Neutrophil (primary cell): ENCODE data around the gene CNST.
"Not testable (repeated sequence)": the region's sequence is repeated elsewhere in the genome, so short reads cannot be mapped to it uniquely, and the experiment has no call there.

Experiments used
- H3K27ac ChIP-seq: fragments of 200-600 bp; sonication (generic); 2 replicates; pipeline ENCODE4 v1.5.1; 2016; ENCODE audit warnings: mild to moderate bottlenecking, moderate library complexity
- H3K27me3 ChIP-seq: fragments of 200-600 bp; sonication (generic); 2 replicates; pipeline ENCODE4 v1.6.0; 2016; ENCODE audit warnings: mild to moderate bottlenecking
- H3K36me3 ChIP-seq: fragments of 200-600 bp; sonication (generic); 2 replicates; pipeline ENCODE4 v1.5.1; 2017
- H3K4me1 ChIP-seq, 2 experiments: fragments of 200-600 bp in 1 of 2; sonication (generic) in 1 of 2; 1 replicate in 1 of 2; 2 replicates in 1 of 2; pipeline versions ENCODE4 v1.5.1 to v1.6.1; 2013 to 2016; ENCODE audit warnings: low read depth in 1 of 2, low read length in 1 of 2, mild to moderate bottlenecking in 1 of 2, moderate library complexity in 1 of 2; ENCODE audit not compliant: control insufficient read depth in 1 of 2, insufficient read depth in 1 of 2
- H3K4me3 ChIP-seq, 2 experiments: fragments of 200-600 bp in 1 of 2; sonication (generic) in 1 of 2; 1 replicate in 1 of 2; 2 replicates in 1 of 2; pipeline ENCODE4 v1.5.1; 2013 to 2016; ENCODE audit warnings: low read depth in 1 of 2, low read length in 1 of 2, mild to moderate bottlenecking in 1 of 2, moderate library complexity in 1 of 2
- H3K9me3 ChIP-seq: fragments of 200-600 bp; sonication (generic); 2 replicates; pipeline ENCODE4 v1.5.1; 2016
- CTCF ChIP-seq: fragments of 200-600 bp; sonication (generic); IDR thresholded peaks from 2 replicates; pipeline ENCODE4 v1.5.1; 2016; ENCODE audit warnings: antibody characterized with exemption

CNST gene

DNA sequence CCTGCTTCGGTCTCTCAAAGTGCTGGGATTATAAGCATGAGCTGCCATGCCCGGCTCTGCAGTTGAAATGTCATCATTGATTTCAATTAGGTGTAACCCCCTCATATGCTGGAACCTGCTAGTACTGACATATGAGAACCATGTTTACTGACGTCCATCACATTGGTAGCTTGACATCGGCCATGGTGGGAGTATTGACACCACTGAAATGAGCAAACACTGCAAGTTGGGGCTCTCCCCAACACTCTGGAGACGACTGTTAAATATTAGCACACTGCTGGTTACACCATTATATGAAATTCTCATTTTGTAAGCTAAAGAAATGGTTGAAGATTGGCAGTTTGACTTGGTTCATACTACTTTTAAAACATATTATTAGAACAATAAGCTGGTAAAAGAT, 63.7 kb downstream of the CNST start:
- no peak overlapping the region for H3K27ac ChIP-seq
- peaks cover 24% of the 10 kb centered on the region for H3K36me3 ChIP-seq
- no peaks in the 10 kb centered on the region for H3K27me3 ChIP-seq
- no peak for TF ChIP-seq CTCF
- peaks cover 5 to 8% of the 10 kb centered on the region in 2 experiments for H3K4me1 ChIP-seq
- no peak overlapping the region for H3K4me3 ChIP-seq
- no peaks in the 10 kb centered on the region for H3K9me3 ChIP-seq

DNA sequence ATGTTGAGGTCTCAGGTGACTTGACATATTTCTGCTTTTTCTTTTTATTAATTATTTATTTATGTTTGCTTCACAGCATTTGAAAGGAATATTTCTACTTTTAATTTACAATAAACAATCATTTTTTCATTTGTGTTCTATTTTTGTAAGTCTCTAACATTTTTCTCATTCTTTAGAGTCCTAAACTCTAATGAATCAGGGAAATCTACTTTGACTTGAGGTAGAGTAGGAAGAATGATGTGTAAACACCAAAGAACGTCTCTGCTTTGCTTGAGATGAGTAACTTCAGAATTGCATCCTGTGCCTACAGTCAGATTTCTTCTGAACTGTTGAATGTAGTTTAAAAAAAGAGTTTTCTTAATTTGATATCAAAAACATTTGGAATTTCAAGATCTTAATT, 65.2 kb downstream of the CNST start:
- H3K27ac ChIP-seq = peak overlapping the region; percentile 6
- no peaks in the 10 kb centered on the region for H3K9me3 ChIP-seq
- peaks cover 24% of the 10 kb centered on the region for H3K36me3 ChIP-seq
- TF ChIP-seq CTCF = no peak
- peaks cover 5 to 8% of the 10 kb centered on the region in 2 experiments for H3K4me1 ChIP-seq
- no peak overlapping the region for H3K4me3 ChIP-seq
- H3K27me3 ChIP-seq = no peaks in the 10 kb centered on the region

GRCh38 chr1:246632281-246633168, 66.3 kb downstream of the CNST start:
- no peak for TF ChIP-seq CTCF
- Histone ChIP-seq H3K9me3 (no peaks in the 10 kb centered on the region), H3K27me3 (no peaks in the 10 kb centered on the region), H3K4me3 (no peak overlapping the region), H3K27ac (no peak overlapping the region), H3K4me1 (peaks cover 5 to 8% of the 10 kb centered on the region in 2 experiments), H3K36me3 (peaks cover 35% of the 10 kb centered on the region)

- peaks cover 42% of the 10 kb centered on the region for H3K36me3 ChIP-seq
- not testable (repeated sequence) for H3K4me3 ChIP-seq, H3K9me3 ChIP-seq, H3K27me3 ChIP-seq, H3K27ac ChIP-seq, H3K4me1 ChIP-seq
Measured at GRCh38 chr1:246634659-246635058, 68.4 kb downstream of the CNST start.

GRCh38 chr1:246638941-246639655, 72.8 kb downstream of the CNST start:
- no peaks in the 10 kb centered on the region for H3K9me3 ChIP-seq
- H3K4me1 ChIP-seq = no peaks in the 10 kb centered on the region
- no peak overlapping the region for H3K27ac ChIP-seq
- no peak for TF ChIP-seq CTCF
- H3K4me3 ChIP-seq = no peak overlapping the region
- H3K27me3 ChIP-seq = no peaks in the 10 kb centered on the region
- peaks cover 40% of the 10 kb centered on the region for H3K36me3 ChIP-seq

- no peak for TF ChIP-seq CTCF
- Histone ChIP-seq H3K4me3 (no peak overlapping the region), H3K36me3 (peaks cover 37% of the 10 kb centered on the region)
Measured at GRCh38 chr1:246639732-246640131, 73.5 kb downstream of the CNST start.

More at GRCh38 chr1:246639732-246640131, 73.5 kb downstream of the CNST start:
- Histone ChIP-seq H3K9me3 (no peaks in the 10 kb centered on the region), H3K27me3 (no peaks in the 10 kb centered on the region), H3K27ac (no peak overlapping the region), H3K4me1 (no peaks in the 10 kb centered on the region)
